Activated CD4-positive, alpha-beta T cell treated with anti-CD3 and anti-CD28 coated beads, Interleukin-2, amount 10 ng/mL, durations not matched to agents 7 days and 5 days (primary cell): ENCODE data around the gene SYDE1. TPM values are rescaled to one million over a fixed set of nuclear protein-coding genes. Genes with fewer than 3 reads are reported as not detected.

Experiments used
- CTCF ChIA-PET: fragments of 350-600 bp; sonication (Branson Sonifier 250); formaldehyde crosslinking; loops from one replicate; lab custom pipeline; 2021; ENCODE audit warnings: antibody characterized with exemption; lab: Charles Lee
- POLR2A ChIA-PET: fragments of 350-600 bp; sonication (Branson Sonifier 250); formaldehyde crosslinking; loops from one replicate; lab custom pipeline; 2021; ENCODE audit warnings: antibody characterized with exemption; lab: Charles Lee
- DNase-seq: peaks from one replicate; pipeline ENCODE4 v3.0.0-alpha.2; 2020
- H3K27ac Mint-ChIP-seq: one replicate; pipeline ENCODE4 v1.8.0; 2021; ENCODE audit warnings: mild to moderate bottlenecking, moderate library complexity, mixed read lengths
- H3K27me3 Mint-ChIP-seq: one replicate; pipeline ENCODE4 v1.8.0; 2021; ENCODE audit warnings: mixed read lengths
- H3K36me3 Mint-ChIP-seq: one replicate; pipeline ENCODE4 v1.8.0; 2021; ENCODE audit warnings: low read depth, mixed read lengths
- H3K4me1 Mint-ChIP-seq: one replicate; pipeline ENCODE4 v1.8.0; 2021; ENCODE audit warnings: mixed read lengths
- H3K4me3 Mint-ChIP-seq: one replicate; pipeline ENCODE4 v1.8.0; 2021; ENCODE audit warnings: mild to moderate bottlenecking, moderate library complexity, mixed read lengths
- H3K9me3 Mint-ChIP-seq: one replicate; pipeline ENCODE4 v1.8.0; 2021; ENCODE audit warnings: mixed read lengths
- total RNA-seq, 2 experiments: library from RNA; stranded (reverse); gene quantifications; one replicate each; pipeline ENCODE4 v1.2.3, GENCODE V29; 2021

Gene SYDE1
- total RNA-seq, 2 experiments from 2014 or later = 0.15 to 0.29 TPM

DNA sequence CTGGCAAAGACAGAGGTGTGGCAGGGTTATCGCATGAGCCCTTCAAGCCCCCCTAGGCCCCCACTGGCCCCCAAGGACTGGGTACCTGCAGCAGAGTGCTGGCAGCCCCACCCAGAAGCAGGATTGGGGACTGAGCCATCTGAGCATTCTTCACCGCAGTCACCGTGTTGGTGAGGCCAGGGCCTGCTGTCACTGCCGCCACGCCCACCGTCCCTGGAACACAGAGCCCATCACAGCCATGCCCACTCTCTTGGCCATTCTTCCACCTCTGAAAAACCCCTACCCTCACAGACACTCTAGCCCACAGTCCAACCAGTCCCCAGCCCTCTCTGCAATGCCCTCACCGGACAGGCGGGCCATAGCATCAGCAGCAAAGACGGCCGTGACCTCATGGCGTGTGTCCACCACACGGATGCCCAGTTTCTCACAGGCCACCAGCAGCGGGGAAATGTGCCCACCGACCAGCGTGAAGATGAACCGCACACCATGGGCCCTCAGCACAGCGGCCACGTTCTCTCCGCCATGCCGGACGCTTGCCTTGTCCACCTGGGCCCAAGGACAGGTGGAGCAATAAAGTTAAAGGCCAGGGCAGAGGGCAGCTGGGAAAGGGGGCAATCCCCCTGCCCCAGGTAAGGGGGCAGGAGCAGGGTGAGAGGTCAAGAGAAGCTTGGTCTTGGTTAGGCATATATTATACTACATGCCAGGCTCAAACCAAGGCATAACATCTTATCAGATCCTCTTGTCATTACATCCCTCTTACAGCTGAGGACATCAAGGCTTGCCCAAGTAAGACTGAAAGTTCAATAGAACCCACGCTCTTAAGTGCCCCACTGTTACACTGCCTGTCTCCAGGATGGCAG is 16.1 kb downstream of the SYDE1 start:
- H3K36me3 Mint-ChIP-seq = peaks cover 41% of the 10 kb centered on the region
- no peaks in the 10 kb centered on the region for H3K27me3 Mint-ChIP-seq
- POLR2A ChIA-PET = no interaction called here
- H3K4me1 Mint-ChIP-seq = peaks cover 22% of the 10 kb centered on the region
- H3K9me3 Mint-ChIP-seq = no peaks in the 10 kb centered on the region
- no peak for DNase-seq
- CTCF ChIA-PET = interaction anchor here (1.5 kb wide), 1 partner anchor 432 kb away, joined by 5 read pairs; no protein-coding TSS in a partner anchor
- peak overlapping the region; percentile 82 for H3K4me3 Mint-ChIP-seq
- H3K27ac Mint-ChIP-seq = peak overlapping the region; percentile 25

GRCh38 chr19:15123900-15124299 is 16.7 kb downstream of the SYDE1 start:
- Mint-ChIP-seq H3K36me3 (peaks cover 34% of the 10 kb centered on the region), H3K4me1 (peaks cover 25% of the 10 kb centered on the region), H3K4me3 (peak overlapping the region; percentile 82), H3K27ac (peak overlapping the region; percentile 95), H3K9me3 (no peaks in the 10 kb centered on the region), H3K27me3 (no peaks in the 10 kb centered on the region)
- ChIA-PET POLR2A (no interaction called here), CTCF (interaction anchor here (1.5 kb wide), 1 partner anchor 432 kb away, joined by 5 read pairs; no protein-coding TSS in a partner anchor)
- DNase-seq = no peak

DNA sequence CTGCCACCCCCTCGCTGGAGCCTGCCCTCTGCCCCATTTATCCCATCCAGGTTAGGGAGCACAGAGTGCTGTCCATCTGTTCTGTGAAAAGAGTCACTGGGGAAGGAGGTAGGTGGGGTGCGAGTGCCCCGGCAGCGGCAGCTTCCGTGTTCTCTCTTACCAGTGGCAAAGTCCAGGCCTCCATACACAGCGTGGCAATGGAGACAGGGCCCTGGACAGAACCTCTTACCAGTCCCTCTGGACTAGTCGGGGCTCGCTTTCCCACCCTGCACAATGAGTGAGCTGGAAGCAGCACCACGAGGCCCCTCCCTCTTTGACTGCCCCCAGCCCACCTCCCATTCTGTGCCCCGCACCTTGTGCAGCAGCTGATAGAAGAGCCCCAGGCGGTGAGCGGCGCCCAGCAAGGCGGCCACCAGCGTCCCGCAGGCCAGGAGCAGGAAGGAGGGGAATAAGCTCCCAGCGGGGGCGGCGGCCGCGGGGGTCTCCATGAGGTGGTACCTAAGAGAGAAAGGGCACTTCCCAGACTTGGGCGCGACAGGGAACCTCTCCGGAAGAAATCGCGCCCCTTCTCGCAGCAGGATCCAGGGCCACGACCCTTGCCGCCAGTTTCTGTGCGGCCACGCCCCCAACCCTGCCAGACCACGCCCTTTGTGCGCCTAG is 17.5 kb downstream of the SYDE1 start:
- no peaks in the 10 kb centered on the region for H3K27me3 Mint-ChIP-seq
- H3K9me3 Mint-ChIP-seq = no peaks in the 10 kb centered on the region
- DNase-seq = peak; percentile 25
- peaks cover 26% of the 10 kb centered on the region for H3K36me3 Mint-ChIP-seq
- ChIA-PET CTCF (interaction anchor here (1.5 kb wide), 2 partner anchors 13 to 431 kb away, joined by 3 to 5 read pairs; no protein-coding TSS in a partner anchor), POLR2A (no interaction called here)
- peaks cover 32% of the 10 kb centered on the region for H3K4me1 Mint-ChIP-seq
- peak overlapping the region; percentile 82 for H3K4me3 Mint-ChIP-seq
- peak overlapping the region; percentile 95 for H3K27ac Mint-ChIP-seq

DNA sequence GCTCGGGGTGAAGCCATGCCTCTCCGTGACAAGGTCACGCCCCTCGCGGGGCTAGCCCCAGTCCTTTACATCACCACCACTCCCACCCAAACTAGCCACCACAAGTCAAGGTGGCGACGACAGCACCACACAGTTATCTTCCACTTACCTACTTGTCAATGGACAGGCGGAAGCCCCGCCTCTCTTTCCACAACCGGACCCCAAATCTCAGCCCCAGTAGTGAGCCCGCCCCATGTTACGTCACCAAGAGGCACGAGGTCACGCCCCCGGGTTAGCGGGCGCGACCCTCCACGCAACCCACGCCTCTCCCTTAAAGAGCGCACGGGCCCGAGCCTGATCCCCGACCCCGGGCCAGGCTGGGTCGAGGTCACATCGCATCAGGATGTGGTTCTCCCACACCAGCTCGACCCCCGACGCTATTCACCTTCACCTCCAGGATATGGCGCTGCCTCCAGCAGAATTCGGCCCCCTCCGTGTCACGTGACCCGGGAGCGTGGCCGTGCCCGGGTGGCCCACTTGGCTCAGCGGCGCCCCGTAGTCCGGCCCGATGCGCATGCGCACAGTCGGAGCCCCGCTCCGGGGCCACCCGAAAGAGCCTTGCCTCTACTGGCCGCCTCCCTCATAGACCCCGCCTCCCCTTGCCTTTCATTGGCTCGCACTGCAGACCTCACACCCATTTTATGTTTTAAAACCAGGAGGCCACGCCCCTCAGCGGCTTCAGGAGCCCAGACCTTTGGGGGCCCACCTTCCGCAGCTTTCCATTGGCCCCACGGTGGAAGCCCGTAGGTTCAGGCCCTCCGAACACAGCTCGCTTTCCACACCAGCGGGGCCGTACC is 18.2 kb downstream of the SYDE1 start:
- H3K27ac Mint-ChIP-seq = peak overlapping the region; percentile 95
- no peaks in the 10 kb centered on the region for H3K9me3 Mint-ChIP-seq
- CTCF ChIA-PET = interaction anchor here (0.9 to 1.5 kb wide), 4 partner anchors 14 to 29 kb away, joined by 3 to 6 read pairs (median 4); no protein-coding TSS in a partner anchor
- H3K27me3 Mint-ChIP-seq = no peaks in the 10 kb centered on the region
- POLR2A ChIA-PET = no interaction called here
- peaks cover 39% of the 10 kb centered on the region for H3K4me1 Mint-ChIP-seq
- peak; percentile 98 for DNase-seq
- H3K36me3 Mint-ChIP-seq = peaks cover 20% of the 10 kb centered on the region
- peak overlapping the region; percentile 82 for H3K4me3 Mint-ChIP-seq

- POLR2A ChIA-PET = no interaction called here
- no peak for DNase-seq
- no peak overlapping the region for H3K4me3 Mint-ChIP-seq
- H3K27ac Mint-ChIP-seq = no peak overlapping the region
- peaks cover 12% of the 10 kb centered on the region for H3K36me3 Mint-ChIP-seq
- no peaks in the 10 kb centered on the region for H3K27me3 Mint-ChIP-seq
- H3K9me3 Mint-ChIP-seq = no peaks in the 10 kb centered on the region
- H3K4me1 Mint-ChIP-seq = peaks cover 40% of the 10 kb centered on the region
- CTCF ChIA-PET = interaction anchor here (0.5 to 1.5 kb wide), 6 partner anchors 15 to 1588 kb away, joined by 3 to 6 read pairs (median 4); partner anchors contain the start of gene AKAP8L
These were observed 19.1 kb downstream of the SYDE1 start for GRCh38 chr19:15126131-15126910.

- no peak overlapping the region for H3K27ac Mint-ChIP-seq
- ChIA-PET POLR2A (no interaction called here), CTCF (interaction anchor here (0.7 kb wide), 1 partner anchor 404 kb away, joined by 4 read pairs; no protein-coding TSS in a partner anchor)
- no peaks in the 10 kb centered on the region for H3K27me3 Mint-ChIP-seq
- DNase-seq = no peak
- no peaks in the 10 kb centered on the region for H3K9me3 Mint-ChIP-seq
- peaks cover under 1% of the 10 kb centered on the region for H3K36me3 Mint-ChIP-seq
- peaks cover 40% of the 10 kb centered on the region for H3K4me1 Mint-ChIP-seq
- H3K4me3 Mint-ChIP-seq = no peak overlapping the region
These were observed 21.1 kb downstream of the SYDE1 start for GRCh38 chr19:15128162-15128770.

GRCh38 chr19:15129856-15130585 is 22.8 kb downstream of the SYDE1 start:
- H3K9me3 Mint-ChIP-seq = no peaks in the 10 kb centered on the region
- H3K27ac Mint-ChIP-seq = peak overlapping the region; percentile 93
- H3K27me3 Mint-ChIP-seq = no peaks in the 10 kb centered on the region
- no peak overlapping the region for H3K4me3 Mint-ChIP-seq
- ChIA-PET CTCF (interaction anchor here (0.9 kb wide), 1 partner anchor 35 kb away, joined by 3 read pairs; no protein-coding TSS in a partner anchor), POLR2A (no interaction called here)
- DNase-seq = peak; percentile 53
- H3K4me1 Mint-ChIP-seq = peaks cover 30% of the 10 kb centered on the region
- H3K36me3 Mint-ChIP-seq = no peaks in the 10 kb centered on the region

DNA sequence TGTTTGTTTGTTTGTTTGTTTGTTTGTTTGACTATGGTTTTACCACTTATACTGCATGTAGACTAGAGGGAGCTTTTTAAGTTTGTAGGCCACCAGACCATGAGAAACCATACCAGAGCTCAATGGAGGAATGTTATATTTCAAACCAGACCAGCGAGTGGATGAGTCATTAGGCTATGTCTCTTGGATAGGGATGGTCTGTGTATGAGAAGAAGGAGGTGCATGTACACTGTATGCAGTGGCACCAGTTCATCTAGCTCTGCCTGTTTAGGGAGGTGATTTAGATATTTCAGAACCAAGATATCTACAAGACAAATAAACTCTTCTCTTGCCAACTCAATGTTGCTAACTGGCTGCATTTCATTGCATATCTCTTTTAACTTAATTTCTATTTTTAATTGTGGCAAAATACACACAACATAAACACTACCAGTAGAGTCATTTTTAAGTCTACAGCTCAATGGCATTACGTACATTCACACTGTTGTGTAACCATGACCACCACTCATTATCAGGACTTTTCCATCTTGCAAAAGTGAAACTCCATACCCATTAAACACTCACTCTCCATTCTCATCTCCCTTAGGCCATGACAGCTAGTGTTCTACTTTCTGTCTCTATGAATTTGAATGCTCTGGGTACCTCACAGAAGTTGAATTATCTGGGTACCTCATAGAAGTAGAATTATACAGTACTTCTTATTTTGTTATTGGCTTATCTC is 29.2 kb downstream of the SYDE1 start:
- CTCF ChIA-PET = no interaction called here
- Mint-ChIP-seq H3K36me3 (peaks cover 3% of the 10 kb centered on the region), H3K27me3 (no peaks in the 10 kb centered on the region), H3K4me3 (no peak overlapping the region), H3K4me1 (no peaks in the 10 kb centered on the region), H3K27ac (no peak overlapping the region), H3K9me3 (peaks cover 14% of the 10 kb centered on the region)
- POLR2A ChIA-PET = no interaction called here
- DNase-seq = no peak

DNA sequence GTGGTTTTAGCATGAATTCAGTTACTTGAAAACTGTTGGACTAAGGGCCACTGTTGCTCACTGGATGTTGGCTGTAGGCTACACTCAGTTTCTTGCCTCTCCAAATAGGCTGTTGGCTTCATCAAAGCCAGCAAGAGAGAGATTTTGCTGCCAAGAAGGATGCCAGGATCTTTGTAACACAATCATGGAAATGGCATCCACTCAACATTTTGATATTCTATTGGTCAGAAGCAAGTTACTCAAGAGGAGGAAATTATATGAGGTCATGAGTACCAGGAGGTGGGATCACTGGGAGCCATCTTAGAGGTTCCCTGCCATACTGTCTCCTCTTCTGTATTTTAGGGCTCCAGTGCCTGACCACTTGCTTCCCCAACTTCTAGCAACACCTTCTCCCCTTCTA is 30.6 kb downstream of the SYDE1 start:
- H3K27ac Mint-ChIP-seq = no peak overlapping the region
- peaks cover 3% of the 10 kb centered on the region for H3K36me3 Mint-ChIP-seq
- peaks cover 14% of the 10 kb centered on the region for H3K9me3 Mint-ChIP-seq
- H3K4me1 Mint-ChIP-seq = no peaks in the 10 kb centered on the region
- H3K4me3 Mint-ChIP-seq = no peak overlapping the region
- CTCF ChIA-PET = interaction anchor here (0.6 kb wide), 2 partner anchors 11 to 35 kb away, joined by 3 read pairs; no protein-coding TSS in a partner anchor
- H3K27me3 Mint-ChIP-seq = no peaks in the 10 kb centered on the region
- DNase-seq = no peak
- POLR2A ChIA-PET = no interaction called here

GRCh38 chr19:15138427-15138826 is 31.2 kb downstream of the SYDE1 start:
- no peak for DNase-seq
- no peak overlapping the region for H3K4me3 Mint-ChIP-seq
- CTCF ChIA-PET = no interaction called here
- peaks cover 3% of the 10 kb centered on the region for H3K36me3 Mint-ChIP-seq
- no peaks in the 10 kb centered on the region for H3K4me1 Mint-ChIP-seq
- peaks cover 14% of the 10 kb centered on the region for H3K9me3 Mint-ChIP-seq
- POLR2A ChIA-PET = no interaction called here
- H3K27ac Mint-ChIP-seq = no peak overlapping the region
- no peaks in the 10 kb centered on the region for H3K27me3 Mint-ChIP-seq
